Muscle layer of colon (tissue), 2 donors: Measurements from ENCODE around the gene MYEOV.

ENCODE experiments used
- H3K27ac ChIP-seq: one replicate; pipeline ENCODE4 v1.7.0; 2013; ENCODE audit warnings: low read depth, mild to moderate bottlenecking, low read length, moderate library complexity
- H3K27me3 ChIP-seq, 2 donors: one replicate each; pipeline ENCODE4 v1.7.0; 2013; ENCODE audit warnings: low read length in 2 of 2, mild to moderate bottlenecking in 2 of 2; ENCODE audit not compliant: insufficient read depth in 2 of 2, control insufficient read depth in 1 of 2
- H3K36me3 ChIP-seq: one replicate; pipeline ENCODE4 v1.7.0; 2013; ENCODE audit warnings: mild to moderate bottlenecking, low read length; ENCODE audit not compliant: insufficient read depth
- H3K4me1 ChIP-seq: one replicate; pipeline ENCODE4 v1.7.0; 2013; ENCODE audit warnings: mild to moderate bottlenecking, low read length; ENCODE audit not compliant: insufficient read depth
- H3K4me3 ChIP-seq, 2 donors: one replicate each; pipeline ENCODE4 v1.7.0; 2013; ENCODE audit warnings: low read length in 2 of 2, low read depth in 1 of 2, mild to moderate bottlenecking in 1 of 2, moderate library complexity in 1 of 2
- H3K9ac ChIP-seq: one replicate; pipeline ENCODE4 v1.7.0; 2013; ENCODE audit warnings: low read length
- H3K9me3 ChIP-seq: one replicate; pipeline ENCODE4 v1.7.0; 2013; ENCODE audit warnings: mild to moderate bottlenecking, low read length
- donor health status: abdominal sarcoma.
- donor health status: Adenocarcinoma of cecum.

MYEOV gene

GRCh38 chr11:69342588-69343330 lies 48.8 kb downstream of the MYEOV start:
- Histone ChIP-seq H3K9ac (no peak overlapping the region), H3K4me1 (no peaks in the 10 kb centered on the region), H3K27ac (no peak overlapping the region), H3K27me3 (no peaks in the 10 kb centered on the region), H3K36me3 (no peaks in the 10 kb centered on the region), H3K4me3 (no peak overlapping the region), H3K9me3 (no peaks in the 10 kb centered on the region)

DNA sequence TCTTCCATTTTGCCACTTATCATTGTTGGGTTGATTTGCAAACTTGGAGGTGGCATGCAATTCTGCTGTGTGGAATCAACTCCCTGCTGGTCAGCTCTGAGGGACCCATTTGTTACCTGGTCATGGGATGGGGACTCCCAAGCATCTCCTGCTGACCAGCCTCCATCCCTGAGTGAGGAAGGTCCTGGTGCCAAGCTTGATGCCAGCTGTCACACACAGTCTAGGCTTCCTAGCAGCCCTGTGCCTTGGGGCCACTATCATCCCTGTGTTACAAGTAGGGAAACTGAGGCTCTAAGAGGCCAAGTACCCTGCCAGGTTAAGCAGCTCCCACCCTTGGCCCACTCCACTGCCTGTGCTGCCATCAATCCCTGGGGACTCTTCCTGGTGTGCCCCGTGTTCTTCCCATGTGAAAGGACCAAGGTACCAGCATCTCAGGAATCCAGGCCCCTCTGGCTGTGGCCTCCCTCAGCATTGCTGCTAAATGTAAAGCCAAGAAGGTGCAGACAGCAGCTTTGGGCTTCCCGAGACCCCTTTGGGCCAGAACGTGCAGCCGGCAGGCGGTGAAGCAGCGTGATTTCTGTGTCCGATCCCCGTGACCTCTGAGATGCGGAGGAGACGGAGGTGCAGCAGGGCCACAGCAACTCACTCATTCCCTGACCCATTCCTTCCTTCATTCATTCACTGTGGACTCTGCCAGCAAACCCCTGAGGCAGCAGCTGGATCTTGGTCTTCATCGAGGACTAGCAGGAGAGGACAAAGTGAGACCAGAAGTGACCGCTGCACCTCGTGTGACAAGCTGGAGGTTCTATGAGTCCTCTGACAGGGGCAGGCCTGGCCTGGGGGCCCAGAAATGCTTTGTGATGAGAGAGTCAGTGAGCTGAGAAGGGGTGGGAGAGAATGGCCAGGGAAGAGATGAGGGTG lies 49.7 kb downstream of the MYEOV start:
- H3K36me3 ChIP-seq: no peaks in the 10 kb centered on the region

DNA sequence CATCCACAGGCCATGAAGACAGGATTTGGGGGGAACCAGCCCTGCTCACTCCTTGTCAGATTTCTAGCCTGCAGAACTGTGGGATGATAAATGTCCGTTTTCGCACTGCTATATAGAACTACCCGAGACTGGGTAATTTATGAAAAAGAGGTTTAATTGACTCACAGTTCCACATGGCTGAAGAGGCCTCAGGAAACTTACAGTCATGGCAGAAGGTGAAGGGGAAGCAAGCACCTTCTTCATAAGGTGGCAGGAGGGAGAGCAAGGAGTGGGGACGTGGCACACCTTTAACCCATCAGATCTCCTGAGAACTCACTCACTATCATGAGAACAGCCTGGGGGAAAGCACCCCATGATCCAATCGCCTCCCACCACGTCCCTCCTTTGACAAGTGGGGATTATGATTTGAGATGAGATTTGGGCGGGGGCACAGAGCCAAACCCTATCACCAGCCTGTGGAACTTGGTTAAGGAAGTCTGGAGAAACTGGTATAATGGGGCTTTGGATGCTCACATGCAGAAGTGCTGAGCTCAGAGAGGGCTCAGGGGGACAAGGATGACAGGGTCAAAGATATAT lies 50.7 kb downstream of the MYEOV start:
- Histone ChIP-seq H3K4me3 (no peak overlapping the region), H3K27me3 (no peaks in the 10 kb centered on the region), H3K27ac (no peak overlapping the region), H3K4me1 (no peaks in the 10 kb centered on the region), H3K9me3 (no peaks in the 10 kb centered on the region), H3K36me3 (no peaks in the 10 kb centered on the region), H3K9ac (no peak overlapping the region)

More for the DNA sequence above, 49.7 kb downstream of the MYEOV start:
- Histone ChIP-seq H3K4me1 (no peaks in the 10 kb centered on the region), H3K27ac (no peak overlapping the region), H3K9me3 (no peaks in the 10 kb centered on the region), H3K4me3 (no peak overlapping the region), H3K9ac (no peak overlapping the region), H3K27me3 (no peaks in the 10 kb centered on the region)
